Neural progenitor cell (in vitro differentiated cells): ENCODE results near the gene ZC3H8.

Source experiments
- CTCF ChIP-seq: fragments of 200-600 bp; sonication (generic); IDR thresholded peaks from 2 replicates; pipeline ENCODE4 v1.5.1; 2017; ENCODE audit warnings: antibody characterized with exemption, mild to moderate bottlenecking
- EZH2 ChIP-seq: fragments of 200-600 bp; sonication (generic); IDR thresholded peaks from 2 replicates; pipeline ENCODE4 v1.6.1; 2017; ENCODE audit warnings: antibody characterized with exemption, mild to moderate bottlenecking, moderate library complexity

DNA sequence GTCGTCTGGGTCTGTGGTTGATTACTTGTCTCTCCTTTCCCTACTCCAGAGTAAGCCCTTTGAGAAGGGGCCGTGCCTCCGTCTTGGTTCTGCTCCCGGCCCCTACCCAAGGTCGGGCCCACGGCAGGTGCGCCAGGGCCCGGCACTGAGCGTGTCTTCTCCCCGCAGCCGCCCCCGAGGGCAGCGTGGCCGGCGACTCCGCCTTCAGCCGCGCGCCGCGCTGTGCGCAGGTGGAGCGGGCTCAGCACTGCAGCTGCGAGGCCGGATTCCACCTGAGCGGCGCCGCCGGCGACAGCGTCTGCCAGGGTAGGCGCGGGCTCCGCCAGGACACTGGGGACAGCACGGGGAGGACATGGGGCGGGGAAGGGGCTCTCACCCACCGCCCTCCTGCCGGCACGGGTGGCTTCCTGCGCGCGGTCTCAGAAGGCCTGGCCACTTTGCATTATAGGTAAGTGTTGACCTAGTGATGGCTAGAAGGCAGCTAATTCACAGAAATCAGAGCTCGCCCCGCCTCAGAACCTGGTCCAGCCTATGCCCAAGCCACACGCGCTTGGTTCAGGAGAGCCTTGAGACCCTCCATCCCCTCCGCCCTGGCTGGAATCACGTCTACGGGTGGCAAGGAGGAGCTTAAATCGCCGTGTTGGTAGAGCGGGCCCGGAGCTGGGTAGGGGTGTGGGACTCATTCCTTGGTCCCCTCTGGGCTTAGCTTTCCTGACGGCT is 73.1 kb downstream of the ZC3H8 start:
- TF ChIP-seq CTCF (no peak), EZH2 (no peak)
